ENCODE data around the gene RHCE.
"Not testable (repeated sequence)": the region's sequence is repeated elsewhere in the genome, so short reads cannot be mapped to it uniquely, and the experiment has no call there.

The RHCE gene

GRCh38 chr1:25397549-25397948 lies 23.1 kb downstream of the RHCE start:
- DNase-seq (ENCODE audit: low spot score) = not testable (repeated sequence)

- DNase-seq (ENCODE audit: low spot score) = no peak
Measured at GRCh38 chr1:25392841-25393240, 27.8 kb downstream of the RHCE start.

- not testable (repeated sequence) for DNase-seq (ENCODE audit: low spot score)
Measured at GRCh38 chr1:25389721-25390120, 30.9 kb downstream of the RHCE start.

- not testable (repeated sequence) for DNase-seq (ENCODE audit: low spot score)
Measured at GRCh38 chr1:25388691-25389090, 31.9 kb downstream of the RHCE start.

GRCh38 chr1:25387096-25387495 lies 33.5 kb downstream of the RHCE start:
- DNase-seq (ENCODE audit: low spot score) = not testable (repeated sequence)

GRCh38 chr1:25383875-25384274 lies 36.8 kb downstream of the RHCE start:
- DNase-seq (ENCODE audit: low spot score) = not testable (repeated sequence)

GRCh38 chr1:25383090-25383489 lies 37.5 kb downstream of the RHCE start:
- not testable (repeated sequence) for DNase-seq (ENCODE audit: low spot score)

- DNase-seq (ENCODE audit: low spot score) = not testable (repeated sequence)
Measured at GRCh38 chr1:25382543-25382942, 38.1 kb downstream of the RHCE start.

GRCh38 chr1:25378367-25378766 lies 42.3 kb downstream of the RHCE start:
- DNase-seq (ENCODE audit: low spot score) = not testable (repeated sequence)

GRCh38 chr1:25371757-25372156 lies 48.9 kb downstream of the RHCE start:
- DNase-seq (ENCODE audit: low spot score) = peak; percentile 41

- DNase-seq (ENCODE audit: low spot score) = not testable (repeated sequence)
Measured at GRCh38 chr1:25369691-25370271, 50.8 kb downstream of the RHCE start.

- no peak for DNase-seq (ENCODE audit: low spot score)
Measured at GRCh38 chr1:25369241-25369640, 51.4 kb downstream of the RHCE start.

- not testable (repeated sequence) for DNase-seq (ENCODE audit: low spot score)
Measured at GRCh38 chr1:25362634-25363559, 57.7 kb downstream of the RHCE start.

GRCh38 chr1:25361901-25362300 lies 58.7 kb downstream of the RHCE start:
- DNase-seq (ENCODE audit: low spot score) = no peak

GRCh38 chr1:25360596-25361581 lies 59.7 kb downstream of the RHCE start:
- DNase-seq (ENCODE audit: low spot score) = peak; percentile 68

- DNase-seq (ENCODE audit: low spot score) = no peak
Measured at GRCh38 chr1:25356848-25357247, 63.8 kb downstream of the RHCE start.

- DNase-seq (ENCODE audit: low spot score) = no peak
Measured at GRCh38 chr1:25356441-25356840, 64.2 kb downstream of the RHCE start.

- no peak for DNase-seq (ENCODE audit: low spot score)
Measured at GRCh38 chr1:25355841-25356395, 64.7 kb downstream of the RHCE start.

- no peak for DNase-seq (ENCODE audit: low spot score)
Measured at GRCh38 chr1:25349606-25350005, 71.0 kb downstream of the RHCE start.

GRCh38 chr1:25347556-25347955 lies 73.1 kb downstream of the RHCE start:
- DNase-seq (ENCODE audit: low spot score) = no peak

- no peak for DNase-seq (ENCODE audit: low spot score)
Measured at GRCh38 chr1:25343872-25344271, 76.8 kb downstream of the RHCE start.

- no peak for DNase-seq (ENCODE audit: low spot score)
Measured at GRCh38 chr1:25342846-25343245, 77.8 kb downstream of the RHCE start.

Data from hepatic stellate cell (primary cell).